Activated T-cell treated with anti-CD3 and anti-CD28 coated beads, Interleukin-2, amount 50 U/mL, for 4 hours (primary cell): ENCODE results near the gene ZNF44. TPM values are rescaled to one million over a fixed set of nuclear protein-coding genes. Genes with fewer than 3 reads are reported as not detected.
A peak's percentile ranks its signal among the peaks of the same experiment; 100 is the strongest.
"Not testable (repeated sequence)": the region's sequence is repeated elsewhere in the genome, so short reads cannot be mapped to it uniquely, and the experiment has no call there.

Source experiments
- ATAC-seq, 2 donors: fragments of 200-7000 bp; cut with Tn5 transposase; one replicate each; pipeline ENCODE4 v1.10.0; 2021
- DNase-seq: peaks from one replicate; pipeline ENCODE4 v3.0.0-alpha.2; 2020
- H3K27me3 Mint-ChIP-seq: one replicate; pipeline ENCODE4 v1.8.0; 2021; ENCODE audit warnings: low read depth, mixed read lengths
- H3K36me3 Mint-ChIP-seq: one replicate; pipeline ENCODE4 v1.8.0; 2022; ENCODE audit warnings: mixed read lengths; ENCODE audit not compliant: insufficient read depth
- H3K4me1 Mint-ChIP-seq: one replicate; pipeline ENCODE4 v1.8.0; 2021; ENCODE audit warnings: low read depth, mixed read lengths
- H3K4me3 Mint-ChIP-seq: one replicate; pipeline ENCODE4 v1.8.0; 2021; ENCODE audit warnings: mild to moderate bottlenecking, moderate library complexity, mixed read lengths
- H3K9me3 Mint-ChIP-seq: one replicate; pipeline ENCODE4 v1.8.0; 2021; ENCODE audit warnings: mixed read lengths
- total RNA-seq, 3 donors: library from RNA; stranded (reverse); gene quantifications; one replicate each; pipeline ENCODE4 v1.2.1, GENCODE V29; 2021

The ZNF44 gene
- 1 to 10 TPM; 4.9 to 7.1 (median 6.1) TPM for total RNA-seq

DNA sequence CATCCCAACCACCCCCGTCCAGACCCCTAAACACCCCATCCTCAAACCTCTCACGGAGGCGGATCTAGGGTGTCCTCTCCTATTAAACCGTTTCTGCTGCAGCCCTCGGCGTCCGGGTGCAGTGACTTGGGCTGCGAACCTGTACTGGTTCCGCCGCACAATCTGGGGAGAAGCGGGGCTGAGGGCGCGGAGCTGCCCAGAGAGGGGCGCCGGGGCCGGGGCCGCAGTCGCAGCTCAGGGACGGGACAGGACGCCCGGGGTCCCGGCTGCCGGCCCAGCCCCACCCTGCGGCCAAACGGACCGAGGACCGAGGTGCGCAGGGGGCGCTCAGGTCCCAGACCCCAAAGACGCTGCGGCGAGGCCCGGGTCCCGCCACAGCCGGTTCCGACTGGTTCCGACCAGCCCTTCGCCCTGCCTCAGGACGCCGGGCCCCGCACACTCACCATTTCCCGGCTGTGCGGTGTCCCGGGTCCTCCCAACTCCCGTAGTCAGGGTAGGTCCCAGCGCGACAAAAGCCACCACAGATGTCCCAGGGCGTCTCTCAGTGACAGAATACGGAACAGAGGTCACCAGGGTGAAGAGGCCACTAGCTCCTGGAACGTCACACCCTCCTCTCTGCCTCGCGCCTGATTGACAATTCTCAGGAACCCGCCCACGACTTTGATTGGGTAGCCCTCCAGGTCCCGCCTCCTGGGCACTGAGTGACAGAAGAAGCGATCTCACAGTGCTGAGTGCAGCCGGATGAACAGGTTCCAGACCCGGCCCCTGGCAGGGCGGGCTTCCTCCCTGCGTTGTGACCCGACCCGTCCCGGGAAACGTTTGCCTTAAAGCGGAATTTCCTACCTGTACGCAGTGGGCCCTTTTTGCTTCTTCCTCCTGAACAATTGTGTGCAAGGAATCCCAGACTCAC is at the start of gene ZNF44:
TSS of gene ZNF44 (minus strand) at position 635 of the 910 bp plus-strand sequence. CDS start at position 446, 189 bp downstream.
- peaks cover 36% of the 10 kb centered on the region for H3K4me1 Mint-ChIP-seq
- ATAC-seq (peak; percentile 98 to 99), DNase-seq (peak; percentile 91)
- H3K27me3 Mint-ChIP-seq = no peaks in the 10 kb centered on the region
- H3K4me3 Mint-ChIP-seq = peak within 1 kb of the TSS; percentile 100
- H3K36me3 Mint-ChIP-seq = peaks cover 10% of the 10 kb centered on the region
- no peaks in the 10 kb centered on the region for H3K9me3 Mint-ChIP-seq

DNA sequence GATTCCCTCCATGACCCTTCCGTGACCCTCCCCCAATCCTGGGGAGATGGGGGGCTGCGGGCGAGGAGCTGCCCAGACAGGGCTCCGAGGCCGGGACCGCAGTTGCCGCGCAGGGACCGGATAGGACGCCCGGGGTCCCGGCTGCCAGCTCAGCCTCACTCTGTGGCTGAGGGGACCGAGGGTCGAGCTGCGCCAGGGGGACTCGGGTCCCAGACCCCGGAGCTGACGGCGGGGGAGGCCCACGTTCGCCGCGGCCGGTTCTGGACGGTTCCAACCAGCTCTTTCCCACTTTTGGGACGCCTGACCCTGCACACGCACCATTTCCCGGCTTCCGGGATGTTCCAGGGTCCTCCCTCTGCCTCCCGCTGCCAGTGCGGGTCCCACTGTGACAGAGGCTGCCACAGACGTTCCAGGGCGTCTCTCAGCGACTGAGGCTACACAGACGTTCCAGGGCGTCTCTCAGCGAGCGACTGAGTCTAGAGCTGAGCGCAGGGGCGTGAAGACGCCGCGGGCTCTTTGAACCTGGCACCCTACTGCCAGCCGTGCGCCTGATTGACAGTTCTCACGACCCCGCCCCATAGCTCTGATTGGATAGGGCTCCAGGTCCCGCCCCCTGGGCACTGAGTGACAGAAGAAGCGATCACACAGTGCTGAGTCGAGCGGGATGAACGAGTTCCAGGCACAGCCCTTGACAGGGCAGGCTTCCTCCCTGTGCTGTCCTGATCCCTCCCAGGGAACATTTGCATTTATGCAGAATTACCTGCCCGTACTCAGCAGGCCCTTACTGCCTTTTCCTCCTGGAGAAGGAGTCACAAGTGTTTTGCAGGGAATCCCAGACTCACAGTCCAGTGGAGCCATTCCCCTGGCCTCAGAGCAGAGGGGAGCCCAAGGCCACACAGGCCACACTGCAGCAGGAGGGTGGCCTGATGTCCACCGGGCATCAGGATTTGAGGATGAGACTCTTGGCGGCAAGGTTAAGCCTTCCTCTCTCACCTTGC is 38.8 kb upstream of the ZNF44 start, which contains the start of gene ZNF563:
TSS of gene ZNF563 (minus strand) at position 472 of the 998 bp plus-strand sequence. CDS start at position 321, 151 bp downstream.
- peak; percentile 97 to 99 for ATAC-seq
- peaks cover 2% of the 10 kb centered on the region for H3K36me3 Mint-ChIP-seq
- H3K9me3 Mint-ChIP-seq = no peaks in the 10 kb centered on the region
- peaks cover 39% of the 10 kb centered on the region for H3K4me1 Mint-ChIP-seq
- peak; percentile 98 for DNase-seq
- H3K4me3 Mint-ChIP-seq = peak within 1 kb of the TSS; percentile 95
- H3K27me3 Mint-ChIP-seq = no peaks in the 10 kb centered on the region

DNA sequence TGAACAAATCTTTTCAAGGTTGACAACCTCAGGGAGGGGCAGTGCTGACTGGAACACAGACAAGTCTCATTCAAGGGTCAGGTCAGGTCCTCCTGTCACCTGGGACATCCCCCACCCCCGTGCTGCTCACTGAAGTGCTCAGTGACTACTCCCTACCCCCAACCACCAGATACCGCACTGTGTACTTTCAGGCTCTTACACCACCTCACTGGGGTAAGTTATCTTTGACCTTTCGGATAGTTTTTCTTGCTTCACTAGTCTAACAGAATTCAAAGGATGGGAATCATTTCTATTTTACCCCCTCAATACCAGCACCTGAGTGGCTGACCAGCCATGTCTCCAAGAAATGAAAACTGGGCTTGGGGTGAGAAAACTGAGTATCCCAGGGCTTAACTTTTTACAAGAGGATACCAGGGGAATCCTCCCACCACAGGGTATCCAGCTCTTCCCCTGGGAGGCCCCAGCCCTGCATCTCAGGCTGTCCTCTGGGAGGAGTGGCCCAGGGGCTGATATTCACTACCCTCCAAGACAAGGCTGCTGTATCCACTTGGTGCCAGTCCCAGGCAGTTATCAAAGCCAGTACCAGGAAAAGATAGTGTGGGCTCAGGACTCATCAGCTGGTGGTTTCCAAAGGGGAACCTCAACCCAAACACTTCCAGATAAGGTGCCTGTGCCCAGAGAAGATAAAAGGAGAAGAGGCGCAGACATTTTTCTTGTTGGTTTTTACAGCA is 36.7 kb upstream of the ZNF44 start:
- no peaks in the 10 kb centered on the region for H3K27me3 Mint-ChIP-seq
- H3K4me1 Mint-ChIP-seq = peaks cover 40% of the 10 kb centered on the region
- peaks cover 2% of the 10 kb centered on the region for H3K36me3 Mint-ChIP-seq
- DNase-seq (peak; percentile 74), ATAC-seq (peak; percentile 45 to 64)
- peak overlapping the region; percentile 95 for H3K4me3 Mint-ChIP-seq
- H3K9me3 Mint-ChIP-seq = no peaks in the 10 kb centered on the region

DNA sequence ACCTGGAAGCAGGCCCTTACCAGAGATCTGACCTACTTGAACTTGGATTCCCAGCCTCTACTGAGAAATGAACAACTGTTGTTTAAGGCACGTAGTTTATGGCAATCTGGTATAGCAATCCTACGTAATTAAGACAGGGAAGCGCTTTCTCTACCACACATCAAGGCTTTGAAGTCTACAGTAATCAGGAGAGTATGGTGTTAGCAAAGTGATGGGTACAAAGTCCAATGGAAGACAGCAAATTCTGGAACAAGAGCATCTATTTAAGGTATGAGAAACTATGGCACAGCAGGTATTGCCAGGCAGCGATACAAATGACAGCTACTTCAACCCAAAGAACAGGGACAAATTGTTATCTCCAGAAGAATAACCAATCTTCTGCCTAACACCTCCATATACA is 35.7 kb upstream of the ZNF44 start:
- Mint-ChIP-seq H3K27me3 (no peaks in the 10 kb centered on the region), H3K4me1 (peaks cover 44% of the 10 kb centered on the region), H3K4me3 (no peak overlapping the region), H3K9me3 (no peaks in the 10 kb centered on the region), H3K36me3 (peaks cover 6% of the 10 kb centered on the region)
- ATAC-seq (no peak), DNase-seq (no peak)

DNA sequence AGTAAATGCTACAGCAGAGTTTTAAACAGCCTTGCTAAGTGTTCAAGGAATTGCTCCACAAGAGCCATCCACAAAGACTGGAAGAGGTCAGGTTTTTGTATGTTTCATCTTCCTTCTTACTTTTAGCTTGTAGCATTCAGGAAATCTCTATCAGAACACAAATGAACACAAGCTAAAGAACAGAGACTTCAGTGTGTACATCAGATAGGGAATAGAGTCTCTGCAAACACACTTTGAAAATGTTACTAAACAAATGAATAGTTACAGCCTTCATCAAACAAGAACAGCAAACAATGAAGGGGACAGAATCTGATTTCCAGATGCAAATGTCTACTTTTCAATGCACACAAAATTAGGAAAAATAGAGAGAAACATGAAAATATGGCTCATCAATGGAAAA is 31.0 kb upstream of the ZNF44 start:
- DNase-seq (no peak), ATAC-seq (no peak)
- H3K36me3 Mint-ChIP-seq = peaks cover 27% of the 10 kb centered on the region
- no peaks in the 10 kb centered on the region for H3K27me3 Mint-ChIP-seq
- H3K4me3 Mint-ChIP-seq = no peak overlapping the region
- peaks cover 6% of the 10 kb centered on the region for H3K9me3 Mint-ChIP-seq
- H3K4me1 Mint-ChIP-seq = peaks cover 20% of the 10 kb centered on the region

DNA sequence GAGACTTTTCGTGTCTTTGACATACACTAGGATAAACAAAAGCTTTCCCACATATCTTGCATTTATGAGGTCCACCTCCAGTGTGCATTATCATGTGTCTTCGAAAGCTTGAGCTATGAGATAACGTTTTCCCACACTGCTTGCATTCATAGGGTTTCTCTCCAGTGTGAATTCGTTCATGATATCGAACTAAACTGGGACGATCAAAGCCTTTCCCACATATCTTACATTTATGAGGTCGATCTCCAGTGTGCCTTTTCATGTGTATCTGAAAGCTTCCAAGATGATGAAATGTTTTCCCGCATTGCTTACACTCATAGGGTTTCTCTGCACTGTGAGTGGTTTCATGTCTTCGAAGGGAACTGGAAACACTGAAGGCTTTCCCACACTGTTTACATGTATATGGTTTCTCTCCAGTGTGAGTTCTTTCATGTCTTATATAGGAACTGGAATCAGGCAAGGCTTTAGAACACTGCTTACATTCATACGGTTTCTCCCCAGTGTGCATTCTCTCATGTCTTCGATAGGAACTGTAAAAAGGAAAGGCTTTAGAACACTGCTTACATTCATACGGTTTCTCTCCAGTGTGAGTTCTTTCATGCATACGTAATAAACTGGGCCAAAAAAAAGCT is 24.2 kb upstream of the ZNF44 start:
- H3K4me3 Mint-ChIP-seq = no peak overlapping the region
- H3K27me3 Mint-ChIP-seq = no peaks in the 10 kb centered on the region
- H3K36me3 Mint-ChIP-seq = peaks cover 40% of the 10 kb centered on the region
- ATAC-seq (no peak), DNase-seq (no peak)
- H3K4me1 Mint-ChIP-seq = peaks cover 3% of the 10 kb centered on the region
- peaks cover 20% of the 10 kb centered on the region for H3K9me3 Mint-ChIP-seq

DNA sequence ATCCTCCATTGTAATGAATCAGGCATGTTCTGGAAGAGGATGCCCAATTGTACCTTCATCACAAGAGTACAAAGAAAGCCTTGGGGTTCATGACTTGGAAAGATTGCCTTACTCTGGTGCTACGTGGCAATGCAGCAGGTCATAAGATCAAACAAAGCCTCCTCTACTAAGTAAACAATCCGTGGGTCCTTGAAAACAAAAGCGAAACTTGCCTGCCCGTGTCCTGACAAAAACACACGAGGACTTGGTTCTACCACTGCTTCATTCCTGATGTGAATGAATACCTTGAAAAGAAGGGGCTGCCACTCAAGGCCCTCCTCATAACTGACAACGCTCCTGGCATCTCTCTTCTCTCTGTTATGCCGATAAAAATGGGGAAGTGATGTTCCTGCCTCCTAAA is 19.9 kb upstream of the ZNF44 start:
- no peak for ATAC-seq
- Mint-ChIP-seq H3K9me3 (peaks cover 12% of the 10 kb centered on the region), H3K4me3 (no peak overlapping the region), H3K27me3 (no peaks in the 10 kb centered on the region), H3K36me3 (peaks cover 22% of the 10 kb centered on the region), H3K4me1 (peaks cover 3% of the 10 kb centered on the region)
- DNase-seq = no peak

DNA sequence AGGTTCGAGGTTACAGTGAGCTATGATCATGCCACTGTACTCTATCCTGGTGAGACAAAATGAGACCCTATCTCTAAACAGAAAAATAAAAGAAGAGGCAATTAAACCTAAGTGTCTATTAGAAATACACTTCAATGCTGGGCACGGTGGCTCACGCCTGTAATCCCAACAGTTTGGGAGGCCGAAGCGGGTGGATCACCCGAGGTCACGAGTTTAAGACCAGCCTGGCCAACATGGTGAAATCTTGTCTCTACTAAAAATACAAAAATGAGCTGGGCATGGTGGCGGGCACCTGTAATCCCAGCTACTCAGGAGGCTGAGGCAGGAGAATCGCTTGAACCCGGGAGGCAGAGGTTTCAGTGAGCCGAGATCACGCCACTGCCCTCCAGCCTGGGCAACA is 14.2 kb upstream of the ZNF44 start:
- not testable (repeated sequence) for H3K36me3 Mint-ChIP-seq, H3K4me1 Mint-ChIP-seq, ATAC-seq, H3K4me3 Mint-ChIP-seq, H3K9me3 Mint-ChIP-seq, DNase-seq, H3K27me3 Mint-ChIP-seq

DNA sequence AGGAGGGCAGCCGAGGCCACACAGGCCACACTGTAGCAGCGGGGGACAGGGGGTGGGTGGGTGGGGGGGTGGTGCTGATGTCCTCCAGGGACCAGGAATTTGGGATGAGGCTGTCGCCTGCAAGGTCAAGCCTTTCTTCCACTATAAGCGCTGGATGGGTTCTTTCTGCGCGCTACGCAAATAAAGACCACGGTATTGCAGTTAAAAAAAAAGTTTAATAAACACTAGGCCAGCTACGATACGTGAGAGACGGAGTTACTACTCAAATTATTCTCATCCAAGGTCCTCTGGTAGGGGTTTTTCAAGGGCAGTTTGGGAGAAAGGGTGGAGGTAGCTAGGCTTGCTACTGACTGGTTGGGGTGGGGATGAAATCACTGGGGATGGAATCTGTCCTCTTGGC is 508 bp upstream of the ZNF44 start:
- DNase-seq (no peak), ATAC-seq (peak in 1 of 2 donors; percentile 12)
- Mint-ChIP-seq H3K27me3 (no peaks in the 10 kb centered on the region), H3K9me3 (no peaks in the 10 kb centered on the region), H3K4me3 (peak overlapping the region; percentile 100), H3K36me3 (peaks cover 10% of the 10 kb centered on the region), H3K4me1 (peaks cover 32% of the 10 kb centered on the region)

DNA sequence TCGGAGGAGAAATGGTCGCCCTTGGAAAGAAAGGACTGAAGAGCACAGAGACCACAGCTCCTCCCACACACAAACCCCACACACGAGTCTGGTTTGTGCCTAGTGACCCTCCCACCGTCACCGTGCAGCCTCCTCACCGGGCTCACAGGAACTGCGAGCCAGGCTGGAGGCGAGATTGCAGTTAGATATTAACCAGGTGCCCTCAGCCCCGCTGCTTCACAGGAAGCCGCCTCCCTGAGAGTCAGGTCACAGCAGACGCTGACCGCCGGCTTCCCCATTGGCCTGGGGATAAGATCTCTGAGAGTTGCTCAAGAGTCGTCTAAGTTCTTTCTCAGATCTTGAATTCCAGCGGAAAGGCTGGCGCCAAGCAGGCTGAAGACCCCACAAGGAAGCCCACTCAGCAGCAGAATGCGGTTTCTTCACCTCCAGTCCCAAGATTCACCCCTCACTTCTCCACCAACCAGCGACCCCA is 870 bp downstream of the ZNF44 start:
- Mint-ChIP-seq H3K9me3 (no peaks in the 10 kb centered on the region), H3K27me3 (no peaks in the 10 kb centered on the region), H3K4me3 (peak overlapping the region; percentile 100), H3K36me3 (peaks cover 10% of the 10 kb centered on the region), H3K4me1 (peaks cover 43% of the 10 kb centered on the region)
- ATAC-seq = no peak
- peak; percentile 16 for DNase-seq

DNA sequence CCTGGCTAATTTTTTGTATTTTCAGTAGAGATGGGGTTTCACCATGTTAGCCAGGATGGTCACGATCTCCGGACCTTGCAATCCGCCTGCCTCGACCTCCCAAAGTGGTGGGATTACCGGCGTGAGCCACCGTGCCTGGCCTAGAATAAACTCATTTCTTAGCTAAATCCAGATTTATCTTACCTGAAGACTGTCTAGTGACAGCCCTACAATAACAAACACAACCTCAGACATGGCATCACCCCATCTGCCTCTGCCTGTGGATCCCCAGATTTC is 5.0 kb downstream of the ZNF44 start:
- H3K9me3 Mint-ChIP-seq = no peaks in the 10 kb centered on the region
- H3K4me3 Mint-ChIP-seq = peak overlapping the region; percentile 61
- ATAC-seq (no peak), DNase-seq (no peak)
- H3K36me3 Mint-ChIP-seq = peaks cover 14% of the 10 kb centered on the region
- H3K4me1 Mint-ChIP-seq = peaks cover 54% of the 10 kb centered on the region
- no peaks in the 10 kb centered on the region for H3K27me3 Mint-ChIP-seq

DNA sequence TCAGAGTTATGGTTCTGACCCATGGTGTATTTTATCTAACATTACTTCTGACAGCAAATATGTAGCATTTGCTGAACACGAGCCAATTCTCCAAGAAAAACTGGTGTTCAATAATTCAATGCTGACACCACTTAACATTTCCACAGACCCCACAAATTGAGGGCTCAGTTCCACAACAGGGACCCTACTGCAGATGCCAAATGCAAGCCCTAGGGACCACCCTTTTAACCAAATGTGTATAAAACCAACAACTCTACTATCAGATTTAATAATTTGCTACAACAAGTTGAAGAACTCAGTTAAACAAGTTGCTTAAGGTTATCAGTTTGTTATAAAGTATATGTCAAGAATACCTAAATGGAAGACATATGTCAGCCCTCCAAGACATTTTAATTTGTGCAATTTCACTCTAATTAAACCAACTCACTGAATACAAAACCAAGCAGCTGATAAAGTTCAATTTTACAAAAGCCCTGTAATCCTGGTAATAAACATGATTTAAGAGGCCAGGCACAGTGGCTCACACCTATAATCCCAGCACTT is 6.7 kb downstream of the ZNF44 start:
- H3K9me3 Mint-ChIP-seq = no peaks in the 10 kb centered on the region
- no peak for DNase-seq
- peaks cover 47% of the 10 kb centered on the region for H3K4me1 Mint-ChIP-seq
- H3K27me3 Mint-ChIP-seq = no peaks in the 10 kb centered on the region
- peaks cover 17% of the 10 kb centered on the region for H3K36me3 Mint-ChIP-seq
- no peak overlapping the region for H3K4me3 Mint-ChIP-seq
- ATAC-seq = no peak

DNA sequence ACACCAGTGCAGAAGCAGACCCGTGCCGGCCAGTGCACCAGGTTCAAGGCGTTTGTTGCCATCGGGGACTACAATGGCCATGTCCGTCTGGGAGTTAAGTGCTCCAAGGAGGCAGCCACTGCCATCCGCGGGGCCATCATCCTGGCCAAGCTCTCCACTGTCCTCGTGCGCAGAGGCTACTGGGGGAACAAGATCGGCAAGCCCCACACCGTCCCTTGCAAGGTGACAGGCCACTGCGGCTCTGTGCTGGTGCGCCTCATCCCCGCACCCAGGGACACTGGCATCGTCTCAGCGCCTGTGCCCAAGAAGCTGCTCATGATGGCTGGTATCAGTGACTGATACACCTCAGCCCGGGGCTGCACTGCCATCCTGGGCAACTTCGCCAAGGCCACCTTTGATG is 10.1 kb downstream of the ZNF44 start:
- Mint-ChIP-seq H3K4me1 (peaks cover 51% of the 10 kb centered on the region), H3K27me3 (no peaks in the 10 kb centered on the region), H3K4me3 (no peak overlapping the region), H3K36me3 (peaks cover 7% of the 10 kb centered on the region), H3K9me3 (no peaks in the 10 kb centered on the region)
- ATAC-seq (no peak), DNase-seq (no peak)
